Neural progenitor cell (in vitro differentiated cells): ENCODE measurements around the gene DNAAF5.

ENCODE experiments used
- EZH2 ChIP-seq: fragments of 200-600 bp; sonication (generic); IDR thresholded peaks from 2 replicates; pipeline ENCODE4 v1.6.1; 2017; ENCODE audit warnings: antibody characterized with exemption, mild to moderate bottlenecking, moderate library complexity
- EZH2phosphoT487 ChIP-seq: fragments of 200-600 bp; sonication (generic); IDR thresholded peaks from 2 replicates; pipeline ENCODE4 v1.6.1; 2017; ENCODE audit warnings: antibody characterized with exemption
- TF ChIP-seq, protein P1 (sequence below): fragments of 200-600 bp; sonication (generic); IDR thresholded peaks from 2 replicates; pipeline ENCODE4 v1.5.1; 2017; ENCODE audit warnings: antibody characterized with exemption, mild to moderate bottlenecking

DNA sequence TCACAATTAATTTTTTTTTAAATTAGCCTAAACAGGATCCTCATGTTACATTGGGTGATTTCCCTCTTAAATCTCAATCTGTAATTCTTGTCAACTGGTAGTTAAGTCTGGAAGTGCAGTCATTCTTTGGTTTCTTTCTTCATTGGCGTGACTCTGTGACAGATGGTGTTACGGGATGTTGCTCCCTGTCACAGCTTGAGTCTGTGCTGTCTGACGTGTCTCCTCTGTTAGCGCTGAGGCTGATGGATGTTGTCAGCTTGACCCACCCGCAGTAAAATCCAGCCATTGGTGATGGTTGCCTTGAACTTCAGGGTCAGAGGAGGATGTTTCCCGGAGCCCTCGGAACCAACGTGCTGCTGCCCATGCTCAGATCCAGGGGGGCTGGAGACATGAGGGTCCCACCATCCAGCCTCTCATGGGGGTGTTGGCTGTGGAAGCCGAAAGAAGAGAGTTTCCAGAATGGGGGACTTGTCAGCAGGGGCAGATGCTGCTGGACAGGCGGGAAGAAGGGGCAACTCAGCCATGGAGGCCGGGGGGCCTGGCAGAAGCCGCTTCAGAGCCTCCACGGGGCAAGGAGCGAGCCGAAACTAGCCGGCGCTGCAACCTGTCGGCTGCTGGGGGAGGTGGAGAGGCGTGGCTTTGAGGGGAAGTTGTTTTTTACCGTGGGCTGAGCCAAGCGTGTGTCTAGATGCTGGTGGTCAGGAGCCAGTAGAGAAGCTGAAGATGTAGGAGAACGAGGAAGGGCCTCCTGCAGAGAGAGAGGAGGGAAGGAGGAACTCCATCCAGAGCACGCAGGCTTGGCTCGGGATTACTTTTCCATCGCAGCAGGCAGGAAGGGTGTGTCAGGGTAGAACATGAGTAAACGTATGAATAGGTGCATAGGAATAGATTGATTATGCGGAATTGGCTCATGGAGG lies 109.2 kb downstream of the DNAAF5 start:
- TF ChIP-seq, protein P1, sequence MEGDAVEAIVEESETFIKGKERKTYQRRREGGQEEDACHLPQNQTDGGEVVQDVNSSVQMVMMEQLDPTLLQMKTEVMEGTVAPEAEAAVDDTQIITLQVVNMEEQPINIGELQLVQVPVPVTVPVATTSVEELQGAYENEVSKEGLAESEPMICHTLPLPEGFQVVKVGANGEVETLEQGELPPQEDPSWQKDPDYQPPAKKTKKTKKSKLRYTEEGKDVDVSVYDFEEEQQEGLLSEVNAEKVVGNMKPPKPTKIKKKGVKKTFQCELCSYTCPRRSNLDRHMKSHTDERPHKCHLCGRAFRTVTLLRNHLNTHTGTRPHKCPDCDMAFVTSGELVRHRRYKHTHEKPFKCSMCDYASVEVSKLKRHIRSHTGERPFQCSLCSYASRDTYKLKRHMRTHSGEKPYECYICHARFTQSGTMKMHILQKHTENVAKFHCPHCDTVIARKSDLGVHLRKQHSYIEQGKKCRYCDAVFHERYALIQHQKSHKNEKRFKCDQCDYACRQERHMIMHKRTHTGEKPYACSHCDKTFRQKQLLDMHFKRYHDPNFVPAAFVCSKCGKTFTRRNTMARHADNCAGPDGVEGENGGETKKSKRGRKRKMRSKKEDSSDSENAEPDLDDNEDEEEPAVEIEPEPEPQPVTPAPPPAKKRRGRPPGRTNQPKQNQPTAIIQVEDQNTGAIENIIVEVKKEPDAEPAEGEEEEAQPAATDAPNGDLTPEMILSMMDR, result no peak
- TF ChIP-seq EZH2 (no peak), EZH2phosphoT487 (no peak)
